ENCODE data around the gene C1QTNF1.
A peak's percentile ranks its signal among the peaks of the same experiment; 100 is the strongest.
"Not testable (repeated sequence)": the region's sequence is repeated elsewhere in the genome, so short reads cannot be mapped to it uniquely, and the experiment has no call there.

Gene C1QTNF1

GRCh38 chr17:79005063-79005861 lies 18.7 kb upstream of the C1QTNF1 start:
- no peak for DNase-seq (ENCODE audit: low read depth in 1 of 2, low spot score in 1 of 2)

DNA sequence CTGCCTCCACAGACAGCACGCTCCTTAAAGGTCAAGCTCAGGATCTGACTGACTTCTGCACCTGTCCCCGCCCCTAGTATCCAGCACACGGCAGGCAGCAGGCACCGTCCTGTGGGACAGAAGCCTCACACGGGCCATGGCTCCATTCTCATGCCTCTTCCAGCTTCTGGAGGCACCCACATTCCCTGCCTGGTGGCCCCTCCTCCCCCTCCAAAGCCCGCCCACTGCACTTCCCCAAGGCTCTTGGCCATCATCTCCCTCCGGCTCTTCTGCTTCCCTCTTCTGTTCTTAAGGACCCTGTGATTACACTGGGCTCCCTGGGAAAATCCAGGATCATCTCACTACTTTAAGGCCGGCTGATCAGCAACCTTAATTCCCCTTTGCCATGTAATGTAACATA lies 17.9 kb upstream of the C1QTNF1 start:
- no peak for DNase-seq (ENCODE audit: low read depth in 1 of 2, low spot score in 1 of 2)

- DNase-seq (ENCODE audit: low read depth in 1 of 2, low spot score in 1 of 2): no peak
Observed at GRCh38 chr17:79006794-79007503, 17.0 kb upstream of the C1QTNF1 start.

DNA sequence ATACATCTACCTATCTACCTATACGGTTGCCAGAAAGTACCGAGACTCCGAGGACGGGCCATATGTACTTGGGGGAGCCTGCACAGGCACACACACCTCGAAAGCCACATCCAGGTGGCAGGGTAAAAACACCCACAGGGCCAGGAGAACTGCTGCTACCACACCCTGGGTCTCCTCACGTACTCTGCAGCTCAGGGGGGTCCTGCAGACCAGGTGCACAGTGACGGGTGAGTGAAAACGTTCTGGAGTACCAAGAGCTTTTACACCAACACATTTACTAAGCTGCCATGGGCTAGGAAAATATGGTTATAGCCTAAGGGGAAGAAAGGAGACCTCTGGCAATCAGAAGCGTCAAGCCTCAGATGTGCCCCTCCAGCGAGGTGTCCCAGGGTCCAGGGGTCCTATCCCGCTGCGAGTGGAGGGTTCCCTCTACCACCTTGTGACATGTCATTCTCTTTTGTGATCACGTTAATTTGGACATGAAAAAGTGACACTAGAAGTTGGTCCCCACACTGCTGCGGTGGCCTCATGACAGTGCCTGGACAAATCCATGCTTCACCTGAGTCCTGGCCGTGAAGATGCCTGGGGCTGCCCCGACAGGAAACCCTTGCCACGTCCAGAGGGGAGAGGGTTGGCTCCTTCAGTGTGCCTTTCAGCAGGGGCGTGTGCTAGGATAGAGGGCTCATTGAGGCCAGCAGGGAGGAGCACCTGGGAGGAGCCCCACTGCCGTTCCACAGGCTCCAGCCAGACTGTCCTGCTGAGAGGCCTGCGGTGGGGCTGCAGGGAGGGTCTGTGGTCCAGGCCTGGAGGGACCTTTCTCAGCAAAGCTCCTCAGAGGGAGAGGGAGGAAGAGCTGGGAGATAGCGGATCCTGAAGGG lies 16.2 kb upstream of the C1QTNF1 start:
- DNase-seq (ENCODE audit: low read depth in 1 of 2, low spot score in 1 of 2): no peak

DNA sequence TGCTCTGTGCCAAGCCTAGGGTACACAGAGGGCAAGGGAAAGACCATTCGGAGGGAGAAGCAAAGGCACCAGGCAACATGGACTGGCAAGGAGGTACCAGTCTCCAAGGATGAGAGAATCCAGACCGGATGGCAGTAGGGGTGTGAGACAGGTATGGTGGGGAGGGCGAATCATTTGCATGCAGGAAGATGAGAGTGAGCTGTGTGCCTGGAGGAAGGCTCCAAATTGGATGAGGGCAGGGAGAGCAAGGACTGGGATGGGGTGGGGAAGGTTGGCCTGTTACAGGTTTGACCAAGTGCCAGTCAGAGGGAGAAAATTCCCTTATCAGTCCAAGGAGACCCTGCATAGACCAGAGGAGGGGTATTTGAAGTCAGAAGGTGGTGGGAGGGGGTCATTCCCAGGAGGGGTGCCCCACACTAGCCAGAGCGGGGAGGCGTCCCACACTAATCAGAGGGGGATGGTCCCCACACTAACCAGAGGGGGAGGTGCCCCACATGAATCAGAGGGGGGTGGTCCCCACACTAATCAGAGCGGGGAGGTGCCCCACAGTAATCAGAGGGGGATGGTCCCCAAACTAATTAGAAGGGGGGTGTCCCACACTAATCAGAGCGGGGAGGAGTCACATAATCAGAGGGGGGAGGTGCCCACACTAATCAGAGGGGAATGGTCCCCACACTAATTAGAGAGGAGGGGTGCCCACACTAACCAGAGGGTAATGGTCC lies 15.1 kb upstream of the C1QTNF1 start:
- DNase-seq (ENCODE audit: low read depth in 1 of 2, low spot score in 1 of 2): no peak

DNA sequence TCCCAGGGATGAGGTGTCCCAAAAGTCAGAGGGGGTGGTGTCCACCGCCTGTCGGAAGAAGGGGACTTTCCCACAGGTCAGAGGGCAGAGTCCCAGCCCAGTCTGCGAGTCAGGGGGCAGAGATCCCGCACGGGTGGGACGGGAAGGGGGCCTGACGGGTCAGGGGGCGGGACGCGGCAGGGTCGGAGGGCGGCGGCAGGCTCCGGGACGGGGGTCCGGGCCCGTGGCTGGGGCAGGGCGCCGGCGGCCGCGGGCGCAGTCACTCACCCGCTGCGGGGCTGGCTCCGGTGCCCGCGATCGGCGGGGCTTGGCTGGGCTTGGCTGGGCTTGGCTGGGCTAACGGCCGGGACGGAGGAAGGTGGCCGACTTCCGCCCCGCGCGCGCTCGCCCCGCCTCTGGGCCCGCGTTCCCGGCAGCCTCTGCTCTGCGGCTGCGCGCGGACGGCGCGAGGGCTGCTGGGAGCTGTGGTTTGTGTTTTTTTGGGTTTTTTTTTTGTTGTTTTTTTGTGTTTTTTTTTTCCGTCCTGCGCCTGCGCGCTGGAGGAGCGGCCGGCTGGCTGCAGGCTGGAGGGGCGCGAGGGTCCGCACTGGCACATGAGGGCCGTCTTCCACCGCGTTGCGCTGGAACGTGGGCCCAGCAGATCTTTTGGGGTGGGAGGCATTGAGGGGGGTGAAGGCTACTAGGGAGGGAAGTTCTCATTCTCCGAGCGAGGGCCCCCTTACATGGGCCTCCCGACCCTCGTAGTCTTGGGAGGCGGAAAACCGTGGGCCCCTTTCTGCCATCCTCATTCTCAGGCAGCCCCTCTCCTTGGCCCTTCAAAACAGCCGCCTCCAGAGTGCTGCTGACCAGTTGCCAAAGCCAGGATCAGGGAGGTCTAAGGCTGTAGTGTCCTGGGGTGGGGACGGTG lies 14.3 kb upstream of the C1QTNF1 start, which contains the start of gene CANT1:
Gene CANT1, minus strand, starts transcription at position 368 of the 907 bp plus-strand sequence. CDS start 12,142 bp downstream, outside the sequence.
- DNase-seq (ENCODE audit: low read depth in 1 of 2, low spot score in 1 of 2): peak; percentile 74 to 75

- no peak for DNase-seq (ENCODE audit: low read depth in 1 of 2, low spot score in 1 of 2)
Observed at GRCh38 chr17:79010304-79010646, 13.7 kb upstream of the C1QTNF1 start.

GRCh38 chr17:79011451-79012147 lies 12.4 kb upstream of the C1QTNF1 start:
- DNase-seq (ENCODE audit: low read depth in 1 of 2, low spot score in 1 of 2): no peak

DNA sequence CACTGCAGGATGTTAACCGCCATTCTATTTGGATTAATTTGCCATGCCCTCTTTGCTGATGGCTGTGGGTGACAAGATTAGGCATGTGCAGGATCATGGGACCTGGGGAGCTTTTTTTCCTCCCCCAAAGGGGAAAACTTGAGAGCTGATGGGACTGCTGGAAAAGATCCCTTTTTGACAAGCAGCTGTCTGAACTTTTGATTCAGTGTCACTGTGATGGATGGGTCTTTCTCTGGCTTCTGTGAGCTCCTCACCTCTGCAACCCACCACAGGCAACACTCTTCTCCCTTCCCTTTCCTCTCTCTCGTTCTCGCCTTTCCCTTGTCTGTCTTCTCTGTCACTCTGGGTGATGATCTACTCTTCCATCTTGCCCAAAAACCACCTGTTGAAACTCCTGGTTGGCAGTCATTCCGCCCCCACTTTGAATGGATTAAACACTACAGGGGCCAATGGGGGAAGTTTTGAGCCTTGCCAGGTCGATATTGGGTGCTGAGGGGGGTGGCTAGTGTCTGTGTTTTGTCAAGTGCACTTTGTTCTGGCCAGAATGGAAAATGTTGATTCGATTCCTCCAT lies 11.3 kb upstream of the C1QTNF1 start:
- no peak for DNase-seq (ENCODE audit: low read depth in 1 of 2, low spot score in 1 of 2)

DNA sequence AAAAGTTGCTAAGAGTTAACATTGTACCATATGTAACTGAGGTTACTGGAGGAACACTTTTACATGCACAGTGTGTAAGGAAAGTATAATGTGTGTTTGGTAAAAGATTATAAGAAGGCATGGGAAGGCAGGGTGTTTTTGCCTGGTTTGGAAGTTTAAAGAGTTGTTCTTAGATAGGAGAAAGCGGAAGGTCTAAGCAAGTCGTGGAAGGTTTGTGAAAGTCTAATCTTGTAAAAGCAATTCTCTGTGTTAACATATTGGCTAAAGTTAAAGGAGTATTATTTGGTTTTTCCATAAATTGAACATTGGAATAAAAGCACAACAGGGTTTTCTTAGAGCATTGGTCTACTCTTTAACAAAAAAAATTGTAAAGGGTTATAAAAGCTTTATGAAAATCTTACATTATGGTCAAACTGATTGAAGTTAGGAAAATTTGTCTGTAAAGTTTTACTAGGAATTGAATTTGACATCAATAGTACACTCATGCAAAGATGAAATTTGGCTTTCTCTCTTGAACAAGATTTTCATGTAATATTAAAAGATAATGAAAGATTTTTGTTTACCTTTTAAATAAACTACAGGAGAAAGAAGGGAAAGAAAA lies 9.7 kb upstream of the C1QTNF1 start:
- DNase-seq (ENCODE audit: low read depth in 1 of 2, low spot score in 1 of 2): no peak

DNA sequence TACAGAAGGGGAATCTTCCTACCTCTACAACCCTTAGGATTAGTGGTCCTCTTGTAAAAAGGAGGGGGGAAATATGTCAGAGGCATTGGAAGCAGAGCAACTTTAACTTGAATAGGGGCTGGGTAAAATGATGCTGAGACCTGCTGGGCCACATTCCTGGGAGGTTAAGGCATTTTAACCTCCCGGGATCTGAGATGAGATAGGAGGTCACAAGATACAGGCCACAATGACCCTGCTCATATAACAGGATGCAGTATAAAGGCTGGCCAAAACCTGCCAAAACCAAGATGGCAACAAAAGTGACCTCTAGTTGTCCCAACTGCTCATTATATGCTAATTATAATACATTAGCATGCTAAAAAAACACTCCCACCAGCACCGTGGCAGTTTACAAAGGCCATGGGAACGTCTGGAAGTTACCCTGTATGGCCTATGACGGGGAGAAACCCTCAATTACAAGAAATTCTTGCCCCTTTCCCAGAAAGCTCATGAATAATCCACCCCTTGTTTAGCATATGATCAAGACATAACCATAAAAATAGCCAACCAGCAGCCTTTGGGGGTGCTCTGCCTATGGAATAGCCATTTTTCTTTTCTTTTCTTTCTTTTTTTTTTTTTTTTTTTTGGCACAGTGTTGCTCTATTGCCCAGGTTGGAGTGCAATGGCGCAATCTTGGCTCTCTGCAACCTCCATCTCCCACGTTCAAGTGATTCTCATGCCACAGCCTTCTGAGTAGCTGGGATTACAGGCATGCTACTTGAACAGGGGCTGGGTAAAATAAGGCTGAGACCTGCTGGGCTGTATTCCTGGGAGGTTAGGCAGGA lies 6.2 kb upstream of the C1QTNF1 start:
- no peak for DNase-seq (ENCODE audit: low read depth in 1 of 2, low spot score in 1 of 2)

GRCh38 chr17:79018370-79018695 lies 5.6 kb upstream of the C1QTNF1 start:
- no peak for DNase-seq (ENCODE audit: low read depth in 1 of 2, low spot score in 1 of 2)

DNA sequence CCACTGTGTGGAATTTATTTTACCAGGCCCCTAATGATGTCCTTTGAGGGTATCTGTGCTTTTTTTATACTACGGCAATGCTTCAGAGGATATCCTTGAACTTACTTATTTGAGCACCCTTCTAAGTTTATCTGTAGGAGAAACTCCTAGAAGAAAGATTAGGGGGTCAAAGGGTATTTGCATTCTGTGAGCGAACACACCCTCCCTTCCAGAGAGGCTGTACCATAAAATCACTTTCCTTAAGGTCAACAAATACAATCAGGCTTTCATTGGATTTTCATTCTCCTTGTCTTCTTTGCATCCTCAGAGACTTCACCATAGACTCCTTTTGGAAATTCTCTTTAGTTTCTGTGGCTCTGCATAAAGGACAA lies 4.7 kb upstream of the C1QTNF1 start:
- DNase-seq (ENCODE audit: low read depth in 1 of 2, low spot score in 1 of 2): no peak

DNA sequence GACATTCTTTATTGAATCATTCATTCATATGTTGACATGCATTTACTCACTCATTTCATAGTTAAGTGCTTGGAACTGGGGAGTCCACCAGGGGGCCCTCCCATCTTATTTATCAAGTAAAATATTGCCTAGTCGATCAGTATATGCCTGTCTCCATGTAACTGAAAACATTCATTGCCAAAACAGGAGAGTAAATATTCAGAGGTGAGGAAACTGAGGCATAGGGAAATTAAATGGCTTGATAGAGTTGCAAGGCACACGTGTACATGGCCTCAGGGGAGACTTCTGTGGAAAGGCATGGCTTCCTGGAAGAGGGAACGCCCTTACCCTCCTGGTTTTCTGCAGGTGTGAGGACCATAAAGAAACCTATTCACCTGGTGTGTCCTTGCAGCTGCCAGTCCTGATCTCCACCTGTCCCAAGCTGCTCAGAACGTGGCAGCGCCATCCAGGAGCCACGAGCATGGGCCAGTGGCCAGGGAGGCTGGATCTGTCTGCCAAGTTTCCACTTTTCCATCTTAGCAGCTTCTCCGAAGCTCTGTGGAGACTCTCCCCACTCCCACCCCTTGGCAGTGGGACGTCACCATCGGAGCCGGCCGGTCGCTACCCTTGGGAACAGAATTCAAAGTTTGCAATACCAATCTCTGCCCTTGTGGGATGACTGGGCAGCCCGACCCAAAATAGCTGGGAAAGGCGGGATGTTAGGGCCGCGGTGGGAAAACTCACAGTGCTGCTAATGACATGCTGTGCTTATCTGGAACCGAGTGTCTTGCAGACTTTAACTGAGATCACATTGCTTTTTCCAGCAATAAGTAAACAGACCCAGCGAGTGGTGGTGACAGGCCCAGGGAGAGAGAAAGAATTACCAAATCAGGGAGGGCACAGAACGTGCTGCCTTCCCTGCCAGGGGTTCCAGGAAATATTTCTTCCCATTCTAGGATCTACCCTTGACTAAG lies 4.1 kb upstream of the C1QTNF1 start:
- no peak for DNase-seq (ENCODE audit: low read depth in 1 of 2, low spot score in 1 of 2)

DNA sequence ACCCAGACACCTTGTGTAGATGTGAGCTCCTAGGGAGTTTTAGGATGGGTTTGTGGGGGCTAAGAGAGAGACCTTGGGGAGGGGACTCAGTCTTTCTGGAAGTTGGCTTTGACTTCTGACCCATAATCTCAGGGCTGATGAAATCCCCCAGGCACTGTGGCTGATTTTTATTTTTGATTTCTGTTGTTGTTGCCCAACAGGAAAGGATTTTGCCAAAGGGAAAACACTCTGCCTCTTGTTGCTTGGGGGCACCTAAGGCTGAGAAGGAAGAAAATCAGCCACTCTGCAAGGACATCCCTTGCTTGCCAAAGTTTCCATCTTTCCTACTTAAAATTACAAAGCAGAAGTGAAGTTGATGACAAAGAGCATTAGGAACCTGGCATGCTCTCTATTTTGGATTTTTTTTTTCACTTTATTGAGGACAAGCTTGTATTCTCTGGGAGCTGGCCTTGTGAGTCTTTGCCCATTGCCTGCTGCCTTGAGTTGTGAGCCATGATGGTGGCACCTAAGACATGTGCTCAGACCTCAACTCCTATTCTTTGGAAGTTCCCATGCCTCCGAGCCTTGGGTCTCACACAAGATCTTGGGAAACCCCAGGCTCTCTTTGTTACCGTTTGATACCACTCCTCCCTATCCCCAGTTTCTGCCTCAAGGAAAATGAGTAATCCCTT lies 3.2 kb upstream of the C1QTNF1 start:
- no peak for DNase-seq (ENCODE audit: low read depth in 1 of 2, low spot score in 1 of 2)

- DNase-seq (ENCODE audit: low read depth in 1 of 2, low spot score in 1 of 2): not testable (repeated sequence)
Observed at GRCh38 chr17:79021929-79022328, 2.0 kb upstream of the C1QTNF1 start.
